Left renal pelvis (tissue), 4 donors: Measurements from ENCODE around the gene STAT5A. TPM values are rescaled to one million over a fixed set of nuclear protein-coding genes. Genes with fewer than 3 reads are reported as not detected.
"Not testable (repeated sequence)": the region's sequence is repeated elsewhere in the genome, so short reads cannot be mapped to it uniquely, and the experiment has no call there.

ENCODE experiments used
- DNase-seq, 4 donors: peaks; one replicate each; pipeline ENCODE4 v3.0.0-alpha.2; 2013; ENCODE audit warnings: low read depth in 4 of 4, low spot score in 3 of 4
- polyA plus RNA-seq, 4 donors: library from polyadenylated mRNA; unstranded; fragments of 120-200 nt; gene quantifications; one replicate each; pipeline ENCODE4 v1.2.1, GENCODE V29; 2013; ENCODE audit not compliant: insufficient read length in 4 of 4

The STAT5A gene
- polyA plus RNA-seq, 4 donors = 5.4 to 15.3 (median 7.0) TPM

- DNase-seq = no peak
Observed at GRCh38 chr17:42358434-42358833, 70.1 kb downstream of the STAT5A start.

GRCh38 chr17:42359133-42359532 lies 70.8 kb downstream of the STAT5A start:
- DNase-seq = no peak

GRCh38 chr17:42360388-42360787 lies 72.1 kb downstream of the STAT5A start:
- not testable (repeated sequence) for DNase-seq

Other genes with a start within 250 kb of the STAT5A start
- 1 to 10 TPM; 3.1 to 6.0 (median 3.3) TPM for gene C17orf113, start 237.9 kb upstream of the STAT5A start, polyA plus RNA-seq
- 1 to 10 TPM; 5.1 to 9.3 (median 6.2) TPM for gene ZNF385C, start 190.0 kb upstream of the STAT5A start, polyA plus RNA-seq
- 10 to 100 TPM in 1 of 4 donors, 1 to 10 TPM in 3; 7.7 to 12.0 (median 8.4) TPM for gene DHX58, start 175.8 kb upstream of the STAT5A start, polyA plus RNA-seq
- gene KAT2A, start 167.1 kb upstream of the STAT5A start, polyA plus RNA-seq = 10 to 100 TPM; 42.1 to 88.4 (median 57.0) TPM
- under 1 TPM in 3 of 4 donors, not detected in 1; 0.16 to 0.27 (median 0.23) TPM for gene HSPB9, start 165.7 kb upstream of the STAT5A start, polyA plus RNA-seq
- gene RAB5C, start 133.5 kb upstream of the STAT5A start, polyA plus RNA-seq = 100 to 1,000 TPM; 105 to 150 (median 127) TPM
- under 1 TPM; 0.04 to 0.06 (median 0.04) TPM for gene KCNH4, start 107.4 kb upstream of the STAT5A start, polyA plus RNA-seq
- gene HCRT, start 103.0 kb upstream of the STAT5A start, polyA plus RNA-seq = not detected
- 10 to 100 TPM in 3 of 4 donors, 1 to 10 TPM in 1; 7.6 to 22.3 (median 15.8) TPM for gene GHDC, start 94.0 kb upstream of the STAT5A start, polyA plus RNA-seq
- gene STAT5B, start 12.1 kb upstream of the STAT5A start, polyA plus RNA-seq = 10 to 100 TPM; 37.1 to 57.3 (median 43.8) TPM
- gene STAT3, start 99.9 kb downstream of the STAT5A start, polyA plus RNA-seq = 10 to 100 TPM; 59.7 to 70.3 (median 64.9) TPM
- 100 to 1,000 TPM in 1 of 4 donors, 10 to 100 TPM in 3; 61.8 to 275 (median 71.3) TPM for gene CAVIN1, start 134.8 kb downstream of the STAT5A start, polyA plus RNA-seq
- 10 to 100 TPM; 36.7 to 60.6 (median 50.4) TPM for gene ATP6V0A1, start 170.4 kb downstream of the STAT5A start, polyA plus RNA-seq
- gene NAGLU, start 247.7 kb downstream of the STAT5A start, polyA plus RNA-seq = 10 to 100 TPM; 18.2 to 30.7 (median 19.8) TPM